SK-N-MC (cell line): ENCODE measurements around the gene UQCC5.

ENCODE experiments used
- DNase-seq: peaks from one replicate; pipeline ENCODE4 v3.0.0-alpha.2; 2011; ENCODE audit warnings: low read depth, low spot score
- H3K27ac ChIP-seq: fragments of 200-600 bp; sonication (generic); 2 replicates; pipeline ENCODE4 v1.5.1; 2016; ENCODE audit warnings: mixed run types
- H3K36me3 ChIP-seq: fragments of 200-600 bp; sonication (generic); 2 replicates; pipeline ENCODE4 v1.6.1; 2017; ENCODE audit warnings: antibody characterized with exemption, low read length, mixed read lengths; ENCODE audit not compliant: insufficient read depth
- H3K4me3 ChIP-seq: fragments of 200-600 bp; sonication (generic); 2 replicates; pipeline ENCODE4 v1.5.1; 2016
- H3K9ac ChIP-seq: fragments of 200-600 bp; sonication (generic); 2 replicates; pipeline ENCODE4 v1.8.0; 2017; ENCODE audit warnings: mixed run types, mixed read lengths; ENCODE audit not compliant: insufficient read length
- H3K9me3 ChIP-seq: fragments of 200-600 bp; sonication (generic); 2 replicates; pipeline ENCODE4 v1.6.1; 2017; ENCODE audit warnings: low read depth, mild to moderate bottlenecking, antibody characterized with exemption, low read length, moderate library complexity, mixed read lengths
- EZH2 ChIP-seq: fragments of 200-600 bp; sonication (generic); IDR thresholded peaks from one replicate; pipeline ENCODE4 v1.6.1; 2017; ENCODE audit warnings: antibody characterized with exemption
- FOXP2 ChIP-seq: optimal IDR thresholded peaks from 2 replicates; pipeline ENCODE3; 2011; ENCODE audit warnings: mild to moderate bottlenecking, moderate library complexity; ENCODE audit not compliant: insufficient read depth; ENCODE audit errors: extremely low read length, control extremely low read depth
- POLR2AphosphoS5 ChIP-seq: IDR thresholded peaks from 2 replicates; pipeline ENCODE4 v1.6.1; 2012; ENCODE audit warnings: mild to moderate bottlenecking, low read depth, low read length, borderline replicate concordance

UQCC5 gene

GRCh38 chr3:52492059-52492458, 44.3 kb upstream of the UQCC5 start:
- TF ChIP-seq POLR2AphosphoS5 = no peak
- TF ChIP-seq EZH2 = no peak
- TF ChIP-seq FOXP2 = no peak
- no peaks in the 10 kb centered on the region for H3K36me3 ChIP-seq

DNA sequence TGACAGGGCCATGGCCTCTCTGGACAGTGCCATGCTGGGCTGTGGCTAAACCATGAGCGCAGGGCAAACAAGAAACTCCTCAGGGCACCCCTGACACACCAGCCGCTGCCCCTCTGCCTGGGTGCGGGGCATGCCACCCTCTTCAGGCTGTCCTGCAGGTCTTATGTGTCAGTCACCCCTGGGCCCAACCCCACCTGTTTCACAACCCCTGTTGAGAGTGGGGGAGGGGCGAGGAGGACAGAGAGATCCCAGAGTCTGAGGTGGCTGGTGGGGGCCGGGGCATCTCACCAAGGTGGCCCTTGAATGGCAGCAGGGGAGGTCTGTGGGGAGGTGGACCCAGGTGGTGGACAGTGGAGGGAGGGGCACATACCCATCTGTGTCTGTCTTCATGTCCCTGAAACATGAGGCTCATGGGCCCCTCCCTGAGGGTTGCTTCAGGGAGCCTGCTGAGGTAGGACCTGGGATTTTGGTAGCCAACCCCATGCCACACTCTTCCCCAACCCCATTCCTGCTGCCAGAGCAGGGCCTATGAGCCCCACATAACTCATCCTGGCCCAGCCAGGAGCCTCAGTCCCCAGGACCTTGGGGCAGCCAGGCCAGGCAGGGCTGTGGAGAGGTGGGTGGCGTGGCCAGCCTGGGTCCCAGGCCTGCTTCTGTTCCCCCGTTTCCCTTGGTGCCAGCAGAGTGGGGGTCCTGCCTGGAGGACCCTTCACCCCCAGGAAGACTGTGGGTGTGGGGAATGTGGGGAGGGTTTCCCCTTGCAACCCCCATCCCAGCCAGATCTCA, 43.0 kb upstream of the UQCC5 start:
- Histone ChIP-seq H3K36me3 (no peaks in the 10 kb centered on the region), H3K4me3 (no peak overlapping the region), H3K27ac (no peak overlapping the region), H3K9me3 (no peaks in the 10 kb centered on the region), H3K9ac (no peak overlapping the region)
- no peak for DNase-seq
- TF ChIP-seq FOXP2 (no peak), POLR2AphosphoS5 (no peak), EZH2 (no peak)

More at GRCh38 chr3:52492059-52492458, 44.3 kb upstream of the UQCC5 start:
- H3K9ac ChIP-seq = no peak overlapping the region
- DNase-seq = no peak
- no peak overlapping the region for H3K4me3 ChIP-seq
- H3K9me3 ChIP-seq = no peaks in the 10 kb centered on the region
- no peak overlapping the region for H3K27ac ChIP-seq

- Histone ChIP-seq H3K9me3 (no peaks in the 10 kb centered on the region), H3K4me3 (no peak overlapping the region), H3K36me3 (no peaks in the 10 kb centered on the region), H3K27ac (no peak overlapping the region), H3K9ac (no peak overlapping the region)
- TF ChIP-seq EZH2 (no peak), POLR2AphosphoS5 (no peak), FOXP2 (no peak)
- DNase-seq = no peak
Measured at GRCh38 chr3:52494445-52494844, 42.0 kb upstream of the UQCC5 start.

GRCh38 chr3:52494886-52495495, 41.4 kb upstream of the UQCC5 start, which contains the start of gene STAB1:
Gene STAB1 (plus strand): TSS chr3:52495338. CDS start chr3:52495414, 76 bp downstream.
- DNase-seq = no peak
- Histone ChIP-seq H3K9me3 (no peaks in the 10 kb centered on the region), H3K36me3 (no peaks in the 10 kb centered on the region), H3K4me3 (no peak within 1 kb of the TSS), H3K27ac (no peak within 1 kb of the TSS), H3K9ac (no peak within 1 kb of the TSS)
- no peak for TF ChIP-seq FOXP2
- no peak for TF ChIP-seq EZH2
- TF ChIP-seq POLR2AphosphoS5 = no peak

GRCh38 chr3:52495777-52496602, 40.4 kb upstream of the UQCC5 start:
- H3K36me3 ChIP-seq = no peaks in the 10 kb centered on the region
- H3K9ac ChIP-seq = no peak overlapping the region
- no peak overlapping the region for H3K4me3 ChIP-seq
- DNase-seq = no peak
- no peaks in the 10 kb centered on the region for H3K9me3 ChIP-seq
- no peak overlapping the region for H3K27ac ChIP-seq
- TF ChIP-seq EZH2 = no peak
- TF ChIP-seq POLR2AphosphoS5 = no peak
- no peak for TF ChIP-seq FOXP2

- H3K36me3 ChIP-seq = no peaks in the 10 kb centered on the region
- H3K9me3 ChIP-seq = no peaks in the 10 kb centered on the region
- DNase-seq = no peak
- H3K9ac ChIP-seq = no peak overlapping the region
- TF ChIP-seq EZH2 = no peak
- TF ChIP-seq FOXP2 = no peak
- no peak for TF ChIP-seq POLR2AphosphoS5
- H3K27ac ChIP-seq = no peak overlapping the region
- no peak overlapping the region for H3K4me3 ChIP-seq
Measured at GRCh38 chr3:52498137-52499054, 38.0 kb upstream of the UQCC5 start.

DNA sequence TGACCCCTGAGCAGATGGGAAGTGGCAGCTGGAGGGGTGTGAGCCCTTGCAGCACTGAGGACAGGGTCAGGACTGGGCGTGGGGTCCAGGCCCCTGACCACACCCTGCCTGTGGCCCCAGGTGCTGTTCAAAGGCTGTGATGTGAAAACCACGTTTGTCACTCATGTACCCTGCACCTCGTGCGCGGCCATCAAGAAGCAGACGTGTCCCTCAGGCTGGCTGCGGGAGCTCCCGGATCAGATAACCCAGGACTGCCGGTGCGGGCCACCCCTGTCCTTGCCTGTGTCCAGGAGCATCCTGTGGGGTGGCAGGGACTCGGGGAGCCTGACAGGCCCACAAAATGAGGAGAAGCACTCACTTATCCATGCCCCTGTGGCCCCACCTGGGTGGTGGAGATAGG, 35.4 kb upstream of the UQCC5 start:
- Histone ChIP-seq H3K27ac (no peak overlapping the region), H3K9ac (no peak overlapping the region), H3K4me3 (no peak overlapping the region), H3K36me3 (no peaks in the 10 kb centered on the region), H3K9me3 (no peaks in the 10 kb centered on the region)
- TF ChIP-seq EZH2 = no peak
- DNase-seq = no peak
